Transverse colon (tissue), 4 donors: ENCODE data around the gene TRAF2.
A peak's percentile ranks its signal among the peaks of the same experiment; 100 is the strongest.

Source experiments
- EP300 ChIP-seq: sonication (generic); formaldehyde crosslinking; IDR thresholded peaks from one replicate; pipeline ENCODE4 v1.6.1; 2017; ENCODE audit warnings: antibody characterized with exemption, low read depth
- POLR2A ChIP-seq: fragments of 450-650 bp; IDR thresholded peaks from one replicate; pipeline ENCODE4 v1.6.1; 2016; ENCODE audit warnings: antibody characterized with exemption, mild to moderate bottlenecking, moderate library complexity
- POLR2AphosphoS5 ChIP-seq, 3 donors: sonication (generic); formaldehyde crosslinking; IDR thresholded peaks; one replicate each; pipeline ENCODE4 v1.6.1; 2016; ENCODE audit warnings: antibody characterized with exemption in 3 of 3
- TF ChIP-seq, protein P1 (sequence below), 5 experiments: fragments of 200-600 bp in 3 of 5; fragments of 450-650 bp in 2 of 5; sonication (generic) in 3 of 5; IDR thresholded peaks; 1 replicate in 2 of 5; 2 replicates in 3 of 5; pipeline ENCODE4 v1.5.1; 2016 to 2017; ENCODE audit warnings: antibody characterized with exemption in 5 of 5, inconsistent platforms in 3 of 5, mild to moderate bottlenecking in 2 of 5, moderate library complexity in 1 of 5

- TF ChIP-seq POLR2A, result peak; percentile 85
- TF ChIP-seq, protein P1, sequence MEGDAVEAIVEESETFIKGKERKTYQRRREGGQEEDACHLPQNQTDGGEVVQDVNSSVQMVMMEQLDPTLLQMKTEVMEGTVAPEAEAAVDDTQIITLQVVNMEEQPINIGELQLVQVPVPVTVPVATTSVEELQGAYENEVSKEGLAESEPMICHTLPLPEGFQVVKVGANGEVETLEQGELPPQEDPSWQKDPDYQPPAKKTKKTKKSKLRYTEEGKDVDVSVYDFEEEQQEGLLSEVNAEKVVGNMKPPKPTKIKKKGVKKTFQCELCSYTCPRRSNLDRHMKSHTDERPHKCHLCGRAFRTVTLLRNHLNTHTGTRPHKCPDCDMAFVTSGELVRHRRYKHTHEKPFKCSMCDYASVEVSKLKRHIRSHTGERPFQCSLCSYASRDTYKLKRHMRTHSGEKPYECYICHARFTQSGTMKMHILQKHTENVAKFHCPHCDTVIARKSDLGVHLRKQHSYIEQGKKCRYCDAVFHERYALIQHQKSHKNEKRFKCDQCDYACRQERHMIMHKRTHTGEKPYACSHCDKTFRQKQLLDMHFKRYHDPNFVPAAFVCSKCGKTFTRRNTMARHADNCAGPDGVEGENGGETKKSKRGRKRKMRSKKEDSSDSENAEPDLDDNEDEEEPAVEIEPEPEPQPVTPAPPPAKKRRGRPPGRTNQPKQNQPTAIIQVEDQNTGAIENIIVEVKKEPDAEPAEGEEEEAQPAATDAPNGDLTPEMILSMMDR (IDR thresholded peaks at IDR 0.05), result no peak
- peak; percentile 27 for TF ChIP-seq EP300
- peak; percentile 74 to 96 (median 88) for TF ChIP-seq POLR2AphosphoS5 (IDR thresholded peaks at IDR 0.05)
These were observed 37.0 kb upstream of the TRAF2 start, which contains the start of gene PHPT1 for GRCh38 chr9:136849038-136849959.
